SW480 (cell line): Measurements from ENCODE around the gene SURF1.

Experiments used
- DNase-seq: peaks from one replicate; pipeline ENCODE4 v3.0.0-alpha.2; 2016; ENCODE audit warnings: low spot score

Gene SURF1

GRCh38 chr9:133361507-133362092 lies 5.3 kb upstream of the SURF1 start:
- no peak for DNase-seq

GRCh38 chr9:133360400-133361393 lies 4.4 kb upstream of the SURF1 start:
- no peak for DNase-seq

GRCh38 chr9:133359399-133360175 lies 3.3 kb upstream of the SURF1 start:
- DNase-seq, result no peak

- DNase-seq, result no peak
These were observed 1.4 kb upstream of the SURF1 start for GRCh38 chr9:133357656-133358055.

- DNase-seq, result no peak
These were observed 368 bp downstream of the SURF1 start for GRCh38 chr9:133355881-133356357.

GRCh38 chr9:133354766-133355165 lies 1.5 kb downstream of the SURF1 start:
- no peak for DNase-seq

GRCh38 chr9:133353548-133353947 lies 2.7 kb downstream of the SURF1 start:
- no peak for DNase-seq

- no peak for DNase-seq
These were observed 3.5 kb downstream of the SURF1 start for GRCh38 chr9:133352635-133353340.

GRCh38 chr9:133351908-133352634 lies 4.2 kb downstream of the SURF1 start:
- peak; percentile 63 for DNase-seq

GRCh38 chr9:133351526-133351907 lies 4.8 kb downstream of the SURF1 start:
- no peak for DNase-seq

- DNase-seq, result no peak
These were observed 6.2 kb downstream of the SURF1 start for GRCh38 chr9:133349965-133350616.

GRCh38 chr9:133348718-133349573 lies 7.3 kb downstream of the SURF1 start:
- no peak for DNase-seq

GRCh38 chr9:133347985-133348717 lies 8.1 kb downstream of the SURF1 start, which contains the start of the genes MED22 and RPL7A:
TSS of gene MED22 (minus strand) at chr9:133348131. CDS start at chr9:133346662, 1,469 bp downstream.
TSS of gene RPL7A (plus strand) at chr9:133348218. CDS start at chr9:133348244, 26 bp downstream.
- peak; percentile 96 for DNase-seq

- no peak for DNase-seq
These were observed 8.7 kb downstream of the SURF1 start for GRCh38 chr9:133347515-133347984.

GRCh38 chr9:133346021-133346785 lies 10.1 kb downstream of the SURF1 start:
- no peak for DNase-seq

GRCh38 chr9:133345596-133345995 lies 10.7 kb downstream of the SURF1 start:
- no peak for DNase-seq

GRCh38 chr9:133344979-133345378 lies 11.3 kb downstream of the SURF1 start:
- DNase-seq, result no peak

GRCh38 chr9:133344071-133344470 lies 12.2 kb downstream of the SURF1 start:
- DNase-seq, result no peak
